DMS153 (cell line): ENCODE results near the gene GLIS1.

Source experiments
- DNase-seq: peaks from one replicate; lab custom pipeline; 2025; lab: John Stamatoyannopoulos, UW

GLIS1 gene

DNA sequence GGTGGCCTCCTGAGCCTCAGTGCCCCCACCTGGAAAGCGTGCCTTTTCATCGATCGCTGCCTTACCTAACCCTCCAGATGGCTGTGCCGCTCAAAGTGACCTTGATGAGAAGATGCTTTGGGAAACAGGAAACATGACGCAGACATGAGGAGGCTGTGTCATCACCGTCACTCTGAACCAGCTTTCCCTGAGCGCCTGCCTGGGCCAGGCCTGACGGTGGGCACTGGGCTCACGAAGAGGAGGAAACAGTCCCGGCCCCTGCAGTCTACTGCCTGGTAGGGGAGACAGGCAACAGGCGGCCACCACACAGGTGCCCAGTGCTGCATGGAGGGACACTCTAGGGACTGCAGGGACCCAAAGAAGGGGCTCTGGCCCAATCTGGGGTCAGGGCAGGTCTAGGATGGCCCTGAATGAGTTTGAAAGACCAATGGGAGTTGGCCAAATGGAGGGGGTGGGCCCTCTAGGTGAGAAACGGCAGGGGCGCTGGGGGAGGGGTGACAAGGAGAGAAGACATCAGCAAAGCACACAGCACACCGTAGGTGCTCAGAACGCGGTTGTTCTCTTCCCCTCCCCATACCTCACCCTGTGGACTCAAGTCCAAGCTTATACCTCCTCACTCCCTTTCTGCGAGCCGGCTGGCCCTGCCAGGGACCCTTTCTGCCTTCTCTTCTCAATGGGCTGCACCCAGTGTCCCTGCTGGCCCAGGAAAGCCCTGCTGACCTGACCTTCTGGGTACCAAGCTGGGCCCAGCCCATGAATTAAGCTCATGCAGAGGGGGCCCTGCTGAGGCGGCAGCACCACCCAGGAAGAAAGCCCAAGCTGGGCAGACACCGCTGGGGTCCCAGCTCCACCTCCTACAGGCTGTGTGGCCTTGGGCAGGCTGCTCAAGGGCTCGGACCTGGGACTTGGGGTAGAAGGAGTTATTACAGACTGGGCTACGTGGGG is 44.9 kb downstream of the GLIS1 start:
- peak; percentile 3 for DNase-seq

DNA sequence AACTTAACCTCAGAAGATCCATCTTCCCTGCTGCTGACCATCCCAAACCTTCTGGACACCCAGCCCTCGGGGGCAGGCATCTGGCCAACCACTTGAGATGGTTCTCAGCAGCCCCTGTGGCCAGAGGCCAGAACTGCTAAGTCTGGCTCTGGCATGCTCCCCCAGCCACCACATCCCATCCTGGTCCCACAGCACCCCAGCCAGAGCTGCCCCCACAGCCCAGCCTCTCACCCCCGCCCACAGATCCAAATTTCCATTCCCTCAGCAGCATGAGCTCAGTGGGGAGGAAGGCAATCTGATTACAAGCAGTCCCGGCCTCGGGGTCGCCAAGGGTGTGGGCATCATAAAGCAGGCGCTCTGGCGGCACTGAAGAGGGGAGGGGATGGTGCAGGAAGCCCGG is 45.6 kb downstream of the GLIS1 start:
- no peak for DNase-seq

DNA sequence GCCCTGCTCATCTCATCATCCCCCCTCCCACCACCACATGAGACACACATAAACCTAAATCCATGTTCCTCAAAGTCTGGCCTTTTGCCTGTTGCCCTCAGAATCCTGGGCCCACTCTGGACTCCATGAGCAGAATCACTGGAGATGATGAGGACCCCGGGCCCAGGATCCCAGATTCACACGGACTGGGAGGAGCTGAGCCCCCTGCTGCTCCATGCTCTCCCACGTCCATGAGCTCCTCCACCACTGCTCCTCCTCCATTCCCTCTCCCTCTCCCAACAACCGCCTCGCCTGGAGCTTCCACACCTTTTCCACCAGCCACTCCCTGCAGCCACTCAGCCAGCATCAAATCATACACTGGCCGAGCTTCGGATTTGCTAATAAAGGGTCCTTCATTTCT is 47.6 kb downstream of the GLIS1 start:
- no peak for DNase-seq

DNA sequence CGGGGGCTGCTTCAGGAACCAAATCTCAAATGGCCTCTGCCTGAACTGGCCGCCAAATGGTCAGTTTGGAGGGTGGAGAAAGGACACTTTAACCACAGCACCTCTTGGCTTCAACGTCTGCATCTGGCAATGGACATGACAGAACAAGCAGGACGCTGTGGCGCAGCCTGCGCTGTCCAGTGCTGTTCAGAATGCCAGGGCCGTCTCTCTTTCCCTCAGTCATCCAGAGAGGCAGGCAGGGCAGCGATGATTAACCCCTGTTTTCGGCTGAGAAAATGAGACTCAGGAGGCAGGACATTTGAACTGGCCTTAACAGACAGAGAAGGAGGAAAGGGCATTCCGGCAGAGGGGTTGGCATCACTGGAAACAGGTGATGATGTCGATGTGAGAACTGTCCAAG is 48.6 kb downstream of the GLIS1 start:
- DNase-seq = no peak

DNA sequence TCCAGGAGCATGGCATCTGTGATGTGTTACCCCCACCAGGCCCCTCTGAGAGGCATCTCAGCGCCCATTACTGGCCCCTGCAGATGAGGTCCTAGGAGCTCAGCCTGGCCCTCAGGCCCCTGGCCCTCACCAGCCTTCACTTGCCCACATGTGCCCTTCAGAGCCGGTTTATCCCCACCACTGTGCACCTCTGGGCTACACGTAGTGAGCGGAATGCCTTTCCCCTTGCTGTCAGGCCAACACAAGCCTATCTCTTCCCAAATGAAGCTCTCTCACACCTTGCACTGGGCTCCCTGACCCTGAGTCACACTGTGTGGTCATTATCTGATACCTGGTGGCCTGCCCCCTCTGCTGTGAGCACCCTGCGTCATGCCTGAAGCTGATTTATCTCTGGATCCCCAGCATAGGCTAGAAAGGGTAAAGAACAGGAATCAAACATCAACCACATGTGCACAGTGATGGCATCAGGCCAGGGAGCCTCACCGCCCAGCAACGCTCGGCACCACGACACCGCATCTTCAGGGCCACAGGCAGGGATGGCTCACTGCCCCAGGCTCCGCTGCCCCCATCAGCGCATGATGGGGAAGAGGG is 49.1 kb downstream of the GLIS1 start:
- DNase-seq = no peak

DNA sequence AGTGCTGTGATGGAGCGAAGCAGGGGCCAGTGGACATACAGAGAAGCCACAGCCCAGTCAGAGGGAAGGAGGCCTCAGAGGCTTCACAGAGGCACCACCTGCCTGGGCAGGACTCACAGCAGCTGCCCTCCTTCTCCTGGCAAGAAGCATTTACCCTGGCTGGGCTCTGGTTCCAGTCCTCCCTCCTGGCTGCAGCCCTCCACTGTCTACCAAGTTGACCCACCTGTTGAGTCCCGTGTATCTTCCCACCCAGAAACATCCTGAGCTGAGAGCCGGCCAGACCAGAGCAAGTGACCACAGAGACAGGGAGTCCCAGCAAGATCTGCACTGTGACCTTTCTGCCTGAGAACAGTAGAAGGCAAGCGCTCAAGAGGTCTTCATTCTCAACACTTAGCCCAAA is 49.7 kb downstream of the GLIS1 start:
- no peak for DNase-seq

DNA sequence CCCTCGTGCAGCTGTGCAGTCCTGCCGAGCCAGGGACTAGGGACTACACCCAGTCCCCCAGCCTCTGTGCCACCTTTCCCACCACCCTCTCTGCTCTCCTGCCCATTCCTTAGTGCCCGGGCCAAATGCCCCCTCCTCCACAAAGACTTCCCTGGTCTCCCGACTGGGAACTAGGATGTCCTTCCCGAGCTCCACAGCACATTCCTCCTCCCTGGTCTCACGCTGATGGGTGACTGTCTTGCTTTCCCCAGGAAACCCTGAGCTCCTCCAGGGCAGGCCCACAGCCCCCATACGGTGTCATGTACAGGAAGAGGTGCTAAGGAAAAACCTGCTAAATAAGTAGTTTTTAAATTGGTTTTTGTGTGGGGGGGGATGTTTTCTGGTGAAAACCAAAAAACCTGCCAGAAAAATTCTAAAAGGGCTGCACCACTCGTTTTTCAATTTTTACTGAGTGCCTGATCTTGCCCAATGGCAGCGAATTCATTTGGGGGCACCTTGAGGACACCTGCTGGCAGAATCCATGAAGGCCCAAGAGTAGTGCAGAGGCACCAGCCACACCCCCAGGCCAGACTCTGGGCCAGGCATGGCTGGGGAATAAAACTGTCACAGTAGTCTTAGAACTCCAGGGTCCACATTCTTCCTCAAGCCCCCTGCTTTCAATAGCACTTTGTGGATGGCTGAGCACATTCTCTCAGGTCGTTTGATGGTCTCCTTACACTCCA is 50.4 kb downstream of the GLIS1 start:
- DNase-seq = no peak

DNA sequence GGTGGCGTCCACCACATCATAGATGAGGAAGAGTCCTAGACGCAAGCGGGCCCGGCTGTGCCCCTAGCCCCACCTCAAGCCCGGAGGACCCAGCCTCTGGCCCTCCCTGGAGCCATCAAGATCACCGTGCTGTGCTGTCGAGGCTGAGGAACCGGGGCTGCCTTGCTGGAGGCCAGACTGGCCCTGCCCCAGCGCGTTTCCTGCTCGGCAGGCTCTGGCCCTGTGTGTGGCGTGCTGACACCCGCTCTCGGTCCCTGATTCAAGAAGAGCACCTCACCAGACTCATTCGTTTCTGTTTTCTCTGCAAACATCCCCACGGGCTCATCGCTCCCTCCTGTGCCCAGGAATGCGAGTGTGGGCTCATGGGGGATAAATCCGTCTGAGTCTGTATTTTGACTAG is 51.1 kb downstream of the GLIS1 start:
- no peak for DNase-seq

DNA sequence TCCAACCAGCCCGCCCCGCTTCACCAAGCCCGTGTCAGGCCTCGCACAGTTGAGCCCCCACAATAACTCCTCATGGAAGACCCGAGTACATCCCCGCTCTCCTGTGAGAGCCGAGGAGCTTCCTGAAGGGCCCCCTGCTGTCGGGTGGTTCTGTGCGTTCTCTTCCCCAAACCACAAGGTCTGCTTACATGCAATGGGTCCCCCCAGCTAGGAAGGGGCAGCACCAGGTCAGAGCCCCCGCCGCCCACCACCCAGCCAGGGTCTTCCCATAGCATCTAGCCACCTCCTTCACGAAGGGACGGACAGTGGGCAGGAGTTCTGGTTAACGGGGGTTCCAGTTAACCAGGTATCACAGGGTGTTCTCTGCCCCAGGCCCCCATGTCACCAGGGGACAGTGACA is 51.5 kb downstream of the GLIS1 start:
- DNase-seq = no peak

DNA sequence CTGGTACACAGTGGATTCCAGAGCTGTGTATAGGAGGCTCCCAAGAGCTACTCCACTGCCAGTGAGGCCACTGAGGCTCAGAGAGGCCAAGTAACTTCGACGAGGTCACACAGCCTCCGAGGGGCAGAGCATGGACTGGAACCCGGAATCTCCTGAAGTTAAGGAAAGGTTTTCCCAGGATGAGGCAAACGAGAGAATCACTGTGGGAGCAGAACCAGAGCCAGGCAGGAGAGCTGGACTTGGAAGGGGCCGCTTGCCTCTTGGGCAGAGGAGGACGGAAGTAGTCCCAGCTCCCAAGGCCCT is 52.0 kb downstream of the GLIS1 start:
- no peak for DNase-seq

DNA sequence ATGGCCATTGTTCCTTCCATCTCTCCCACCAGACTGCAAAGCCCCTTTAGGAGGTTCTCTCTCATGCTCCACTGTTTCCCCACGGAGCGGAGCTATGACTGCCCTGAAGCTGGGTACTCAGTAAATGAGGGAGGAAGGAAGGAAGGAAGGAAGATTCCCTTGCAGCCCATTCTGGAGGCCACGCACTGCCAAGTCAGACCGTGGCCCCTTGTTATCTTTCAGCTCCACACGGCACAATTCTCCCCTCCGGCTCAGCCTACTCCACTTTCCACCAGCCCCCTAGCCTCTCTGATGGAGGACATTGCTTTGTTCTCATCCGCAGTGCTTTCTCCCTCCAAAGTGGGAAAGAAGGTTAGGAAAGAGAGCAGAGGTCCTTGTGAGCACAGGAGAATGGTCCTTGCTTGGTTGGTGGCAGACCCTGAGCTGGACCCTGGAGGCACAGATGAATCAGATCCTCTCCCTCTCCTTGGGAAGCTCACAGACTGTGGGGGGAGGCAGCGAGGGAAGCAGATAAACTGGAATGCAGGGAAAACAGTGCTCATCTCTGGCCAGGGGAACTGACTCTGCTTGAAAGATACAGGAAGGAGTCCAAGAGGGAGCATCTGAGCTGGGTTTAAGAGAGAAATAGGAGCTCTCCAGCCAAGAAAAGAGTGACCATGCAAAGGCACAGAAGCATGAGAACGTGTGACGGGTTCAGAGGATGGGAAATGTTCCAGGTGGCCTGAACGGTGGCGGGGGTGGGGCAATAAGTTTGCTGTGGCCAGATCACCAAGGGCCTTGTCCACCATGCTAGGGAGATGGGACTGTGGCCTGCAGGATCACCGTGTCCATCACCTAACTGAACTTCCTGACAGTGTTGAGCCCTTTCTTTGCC is 52.6 kb downstream of the GLIS1 start:
- no peak for DNase-seq

DNA sequence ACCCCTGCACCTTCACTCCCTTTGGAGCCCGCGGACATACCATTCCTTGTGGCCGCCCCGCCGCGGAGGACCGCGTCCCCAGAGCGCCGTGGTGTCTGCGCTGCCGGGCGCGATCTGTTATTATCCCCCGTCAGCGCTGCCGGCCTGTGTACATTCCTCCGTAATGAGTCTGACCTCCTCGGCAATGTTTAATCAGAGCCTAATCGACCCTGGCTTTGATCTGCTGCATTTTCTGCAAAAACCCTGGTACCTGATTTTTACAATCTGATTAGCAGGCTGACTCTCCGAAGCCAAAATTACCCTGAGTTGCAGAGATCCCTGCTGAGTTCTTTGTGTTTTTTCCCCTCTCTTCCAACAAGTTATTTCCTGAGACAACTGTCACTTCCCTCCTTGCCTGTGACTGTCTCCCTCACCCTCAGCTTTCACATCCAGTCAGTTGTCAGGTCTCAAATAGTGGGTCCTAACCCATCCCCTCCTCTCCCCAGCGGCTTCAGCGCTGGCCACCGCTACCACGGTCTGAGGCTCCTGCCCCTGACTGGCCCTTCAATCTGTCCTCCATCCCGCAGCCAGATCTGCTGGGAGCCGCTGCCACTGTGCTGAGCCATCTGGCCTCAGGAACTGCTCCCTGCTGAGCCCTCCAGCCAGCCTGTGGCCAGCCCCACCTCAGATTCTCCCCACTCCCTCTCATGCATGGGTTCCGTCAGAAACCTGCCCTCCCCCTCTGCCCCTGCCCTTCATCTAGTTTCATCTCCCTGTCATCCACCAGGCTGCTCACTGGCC is 53.5 kb downstream of the GLIS1 start:
- DNase-seq = no peak

DNA sequence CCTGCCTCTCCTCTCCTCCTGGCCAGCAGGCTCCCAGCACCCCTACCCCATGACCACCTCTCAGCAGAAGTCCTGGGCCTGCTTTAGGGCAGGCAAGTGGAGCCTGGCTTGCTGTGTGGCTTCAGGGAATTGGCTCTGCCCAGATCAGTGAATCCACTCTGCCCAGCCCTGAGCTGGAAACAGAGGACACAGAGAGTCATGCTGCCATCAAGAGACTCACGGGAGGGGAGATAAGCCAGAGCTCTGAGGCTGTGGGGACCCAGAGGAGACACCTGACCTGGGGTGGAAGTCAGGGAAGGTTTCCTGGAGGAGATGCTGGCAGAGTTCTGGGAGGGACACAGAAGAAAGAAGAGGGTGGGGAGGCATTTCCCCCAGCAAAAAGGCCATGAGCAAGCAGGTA is 54.2 kb downstream of the GLIS1 start:
- no peak for DNase-seq

DNA sequence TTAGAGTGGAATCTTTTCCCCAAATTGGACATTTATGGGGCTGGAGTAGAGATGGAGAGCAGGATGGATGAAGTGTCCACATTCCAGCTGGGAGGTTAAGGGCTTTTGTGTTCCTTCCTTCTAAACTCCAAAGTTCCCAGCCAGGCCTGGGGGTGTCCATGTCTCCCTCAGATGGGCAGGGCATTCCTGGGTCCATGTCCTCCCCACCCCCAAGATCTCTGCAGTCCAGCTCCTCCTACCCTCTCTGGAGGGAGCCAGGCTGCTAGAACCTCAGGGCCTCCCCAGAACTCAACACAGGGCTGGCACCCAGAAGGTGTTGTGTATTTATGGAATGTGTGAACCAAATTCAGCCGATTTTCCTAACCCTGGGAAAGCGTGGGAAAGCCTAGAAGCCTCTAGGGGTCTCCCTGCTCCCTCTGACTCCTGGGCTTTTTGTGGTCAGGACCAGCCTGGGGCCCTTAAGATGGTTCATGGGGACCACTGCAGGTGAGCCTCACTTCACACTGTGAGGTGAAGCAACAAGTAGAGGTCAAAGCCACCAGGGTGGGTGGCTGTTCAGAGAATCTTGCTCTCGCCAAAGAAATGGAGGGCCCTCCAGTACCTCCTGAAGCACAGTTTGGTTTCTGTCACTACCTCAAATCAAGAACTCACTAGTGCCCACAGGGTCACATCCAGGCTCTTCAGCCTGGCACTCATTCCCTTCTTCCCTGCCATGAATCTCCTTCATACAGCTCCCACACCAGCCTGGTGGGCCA is 54.8 kb downstream of the GLIS1 start:
- DNase-seq = no peak

DNA sequence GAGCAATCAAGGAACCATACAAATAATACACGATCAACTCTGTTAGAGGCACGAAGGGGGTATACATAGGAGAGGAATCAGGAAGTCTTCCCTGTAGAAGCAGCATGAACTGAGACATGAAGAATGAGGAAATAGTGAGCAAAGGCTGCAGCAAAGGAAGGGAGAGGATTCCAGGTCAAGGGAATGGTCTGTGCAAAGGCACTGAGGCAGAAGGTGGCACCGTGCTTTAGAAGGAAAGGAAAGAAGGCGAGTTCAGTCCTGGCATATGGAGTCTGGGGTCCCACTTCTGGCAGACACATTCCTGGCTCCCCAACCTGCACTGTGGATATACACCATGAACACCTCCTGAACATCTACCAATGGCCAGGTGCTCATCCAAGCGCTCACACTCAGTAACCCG is 56.1 kb downstream of the GLIS1 start:
- DNase-seq = no peak

DNA sequence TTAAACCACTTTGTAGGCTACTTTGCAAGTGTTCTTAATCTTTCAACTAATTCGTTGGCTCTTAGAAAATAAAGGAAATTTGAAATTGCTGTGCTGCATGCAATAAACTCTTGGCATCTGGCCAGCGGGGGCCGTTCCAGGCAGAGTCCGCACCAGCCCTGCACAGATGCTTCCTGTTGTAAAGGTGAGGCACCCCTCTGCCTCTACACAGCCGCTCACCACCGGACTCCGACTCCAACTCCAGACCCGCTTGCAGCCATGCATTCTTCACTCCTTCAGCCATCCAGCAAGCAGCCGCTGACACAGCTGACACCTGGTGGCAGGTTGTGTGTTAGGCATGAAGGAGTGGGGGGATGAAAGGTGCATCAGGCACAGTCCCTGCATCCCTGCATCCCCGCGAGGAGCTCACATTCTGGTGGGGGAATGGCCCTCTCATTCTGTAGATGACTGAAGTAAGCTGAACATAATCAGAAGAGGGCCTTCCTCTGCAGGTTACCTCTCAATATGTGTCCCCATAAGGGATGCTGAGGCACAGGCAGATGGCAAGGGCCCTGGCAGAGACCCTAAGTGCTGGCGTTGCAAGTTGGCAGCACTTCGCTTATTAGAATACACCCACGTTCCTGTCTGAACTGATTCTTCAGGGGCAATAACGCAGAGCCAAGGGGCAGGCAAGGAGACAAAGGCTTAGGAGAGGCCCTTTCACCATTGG is 56.8 kb downstream of the GLIS1 start:
- peak; percentile 18 for DNase-seq

DNA sequence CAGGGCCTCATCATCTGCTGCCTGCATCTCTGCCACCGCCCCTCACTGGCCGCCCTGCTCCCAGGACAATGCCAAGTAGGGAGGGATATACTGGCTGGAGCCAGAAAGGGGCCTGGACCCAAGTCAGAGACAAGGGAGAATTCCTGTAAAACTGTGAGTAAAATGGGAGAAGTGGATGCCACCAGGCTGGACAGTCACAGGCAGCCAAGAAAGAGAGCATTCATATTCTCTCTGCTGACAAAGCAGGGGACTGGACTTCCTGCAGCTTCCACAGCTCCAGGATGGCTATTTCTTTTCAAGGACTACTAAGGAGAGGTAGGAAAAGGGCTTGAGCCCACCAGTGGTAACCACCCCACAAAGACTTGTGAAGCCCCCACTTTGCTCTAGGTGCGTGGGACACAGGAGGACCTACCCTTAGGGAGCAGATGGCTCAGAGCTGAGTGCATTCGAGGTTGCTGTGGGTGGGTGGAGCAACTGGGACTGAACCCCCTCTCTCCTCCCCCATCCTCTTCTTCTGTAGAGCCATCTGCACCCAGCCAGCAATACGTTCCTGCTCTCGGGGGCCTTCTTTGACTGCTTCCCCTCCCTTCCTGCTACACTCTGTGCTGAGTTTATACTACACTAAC is 57.5 kb downstream of the GLIS1 start:
- no peak for DNase-seq

DNA sequence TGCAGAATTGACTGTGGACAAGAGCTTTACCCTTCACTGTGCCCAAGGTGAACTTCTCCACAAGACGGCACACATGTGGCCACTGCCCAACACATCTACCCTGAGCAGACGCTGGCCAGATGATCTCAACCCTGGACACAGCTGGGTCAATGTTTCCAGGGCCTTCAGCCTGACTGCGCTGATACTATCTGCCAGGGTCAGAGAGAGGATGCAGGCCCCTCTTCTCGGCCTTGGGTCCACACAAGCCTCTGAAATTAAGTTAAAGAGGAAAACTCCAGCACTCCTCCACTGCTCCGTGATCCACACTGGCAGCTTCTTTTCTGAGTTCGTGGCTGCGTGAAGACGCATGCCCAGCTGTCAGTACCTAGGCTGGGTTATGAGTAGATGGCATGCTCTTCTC is 58.1 kb downstream of the GLIS1 start:
- DNase-seq = no peak
